ENCODE data around the gene LYPD6B.

The LYPD6B gene

GRCh38 chr2:149148194-149149006, 109.9 kb downstream of the LYPD6B start:
- ATAC-seq (ENCODE audit: low read depth) (no peak), DNase-seq (ENCODE audit: low spot score in 2 of 2) (no peak)
- peaks cover 1% of the 10 kb centered on the region for H3K9me3 Mint-ChIP-seq
- H3K36me3 Mint-ChIP-seq = peaks cover 7% of the 10 kb centered on the region
- H3K4me1 Mint-ChIP-seq = peaks cover 22% of the 10 kb centered on the region
- no peak overlapping the region for H3K27ac Mint-ChIP-seq
- peaks cover 38% of the 10 kb centered on the region for H3K27me3 Mint-ChIP-seq
- H3K4me3 Mint-ChIP-seq = no peak overlapping the region

GRCh38 chr2:149149007-149149297, 110.5 kb downstream of the LYPD6B start:
- ATAC-seq (ENCODE audit: low read depth) (no peak), DNase-seq (ENCODE audit: low spot score in 2 of 2) (no peak)
- Mint-ChIP-seq H3K27me3 (peaks cover 41% of the 10 kb centered on the region), H3K4me3 (no peak overlapping the region), H3K9me3 (peaks cover 1% of the 10 kb centered on the region), H3K36me3 (peaks cover 9% of the 10 kb centered on the region), H3K27ac (no peak overlapping the region), H3K4me1 (peaks cover 22% of the 10 kb centered on the region)

GRCh38 chr2:149152469-149152953, 114.0 kb downstream of the LYPD6B start:
- peaks cover 10% of the 10 kb centered on the region for H3K4me1 Mint-ChIP-seq
- peaks cover 8% of the 10 kb centered on the region for H3K36me3 Mint-ChIP-seq
- DNase-seq (ENCODE audit: low spot score in 2 of 2) = no peak
- H3K4me3 Mint-ChIP-seq = no peak overlapping the region
- no peak overlapping the region for H3K27ac Mint-ChIP-seq
- peaks cover 1% of the 10 kb centered on the region for H3K9me3 Mint-ChIP-seq
- peaks cover 42% of the 10 kb centered on the region for H3K27me3 Mint-ChIP-seq
- ATAC-seq (ENCODE audit: low read depth) = no peak

- H3K27ac Mint-ChIP-seq = no peak overlapping the region
- H3K4me1 Mint-ChIP-seq = peaks cover 12% of the 10 kb centered on the region
- no peak overlapping the region for H3K4me3 Mint-ChIP-seq
- H3K9me3 Mint-ChIP-seq = peaks cover 1% of the 10 kb centered on the region
- no peak for DNase-seq (ENCODE audit: low spot score in 2 of 2)
- H3K27me3 Mint-ChIP-seq = peaks cover 38% of the 10 kb centered on the region
- no peak for ATAC-seq (ENCODE audit: low read depth)
- peaks cover 8% of the 10 kb centered on the region for H3K36me3 Mint-ChIP-seq
These were observed 116.9 kb downstream of the LYPD6B start for GRCh38 chr2:149155196-149155969.

GRCh38 chr2:149155988-149156387, 117.5 kb downstream of the LYPD6B start:
- Mint-ChIP-seq H3K9me3 (no peaks in the 10 kb centered on the region), H3K27me3 (peaks cover 39% of the 10 kb centered on the region), H3K4me3 (no peak overlapping the region), H3K36me3 (peaks cover 7% of the 10 kb centered on the region), H3K4me1 (peaks cover 18% of the 10 kb centered on the region), H3K27ac (no peak overlapping the region)
- no peak for DNase-seq (ENCODE audit: low spot score in 2 of 2)
- no peak for ATAC-seq (ENCODE audit: low read depth)

GRCh38 chr2:149156971-149157740, 118.7 kb downstream of the LYPD6B start:
- DNase-seq (ENCODE audit: low spot score in 2 of 2) = no peak
- H3K9me3 Mint-ChIP-seq = no peaks in the 10 kb centered on the region
- H3K27ac Mint-ChIP-seq = no peak overlapping the region
- H3K4me3 Mint-ChIP-seq = no peak overlapping the region
- H3K36me3 Mint-ChIP-seq = peaks cover 7% of the 10 kb centered on the region
- no peak for ATAC-seq (ENCODE audit: low read depth)
- peaks cover 39% of the 10 kb centered on the region for H3K27me3 Mint-ChIP-seq
- H3K4me1 Mint-ChIP-seq = peaks cover 23% of the 10 kb centered on the region

GRCh38 chr2:149158957-149159356, 120.5 kb downstream of the LYPD6B start:
- DNase-seq (ENCODE audit: low spot score in 2 of 2) = no peak
- H3K27me3 Mint-ChIP-seq = peaks cover 34% of the 10 kb centered on the region
- H3K9me3 Mint-ChIP-seq = no peaks in the 10 kb centered on the region
- H3K27ac Mint-ChIP-seq = no peak overlapping the region
- no peak overlapping the region for H3K4me3 Mint-ChIP-seq
- peaks cover 4% of the 10 kb centered on the region for H3K36me3 Mint-ChIP-seq
- no peak for ATAC-seq (ENCODE audit: low read depth)
- peaks cover 21% of the 10 kb centered on the region for H3K4me1 Mint-ChIP-seq

GRCh38 chr2:149160195-149160594, 121.7 kb downstream of the LYPD6B start:
- DNase-seq (ENCODE audit: low spot score in 2 of 2) (no peak), ATAC-seq (ENCODE audit: low read depth) (no peak)
- H3K27me3 Mint-ChIP-seq = peaks cover 34% of the 10 kb centered on the region
- H3K4me1 Mint-ChIP-seq = peaks cover 21% of the 10 kb centered on the region
- H3K9me3 Mint-ChIP-seq = no peaks in the 10 kb centered on the region
- H3K36me3 Mint-ChIP-seq = peaks cover 6% of the 10 kb centered on the region
- no peak overlapping the region for H3K27ac Mint-ChIP-seq
- H3K4me3 Mint-ChIP-seq = no peak overlapping the region

- Mint-ChIP-seq H3K36me3 (peaks cover 6% of the 10 kb centered on the region), H3K27me3 (peaks cover 34% of the 10 kb centered on the region), H3K4me3 (peak overlapping the region; percentile 67), H3K27ac (no peak overlapping the region), H3K9me3 (no peaks in the 10 kb centered on the region), H3K4me1 (peaks cover 21% of the 10 kb centered on the region)
- ATAC-seq (ENCODE audit: low read depth) = peak; percentile 99
- DNase-seq (ENCODE audit: low spot score in 2 of 2) = peak in 1 of 2 donors; percentile 23
These were observed 122.3 kb downstream of the LYPD6B start for GRCh38 chr2:149160701-149161217.

- Mint-ChIP-seq H3K27ac (no peak overlapping the region), H3K9me3 (no peaks in the 10 kb centered on the region), H3K4me1 (peaks cover 19% of the 10 kb centered on the region), H3K4me3 (no peak overlapping the region), H3K36me3 (peaks cover 4% of the 10 kb centered on the region), H3K27me3 (peaks cover 29% of the 10 kb centered on the region)
- ATAC-seq (ENCODE audit: low read depth) = no peak
- DNase-seq (ENCODE audit: low spot score in 2 of 2) = no peak
These were observed 123.2 kb downstream of the LYPD6B start for GRCh38 chr2:149161481-149162225.

- no peak overlapping the region for H3K4me3 Mint-ChIP-seq
- ATAC-seq (ENCODE audit: low read depth) (no peak), DNase-seq (ENCODE audit: low spot score in 2 of 2) (no peak)
- peaks cover 26% of the 10 kb centered on the region for H3K27me3 Mint-ChIP-seq
- H3K4me1 Mint-ChIP-seq = peaks cover 21% of the 10 kb centered on the region
- H3K36me3 Mint-ChIP-seq = peaks cover 4% of the 10 kb centered on the region
- no peak overlapping the region for H3K27ac Mint-ChIP-seq
- no peaks in the 10 kb centered on the region for H3K9me3 Mint-ChIP-seq
These were observed 125.8 kb downstream of the LYPD6B start for GRCh38 chr2:149164296-149164695.

GRCh38 chr2:149164827-149165226, 126.3 kb downstream of the LYPD6B start:
- no peak overlapping the region for H3K4me3 Mint-ChIP-seq
- DNase-seq (ENCODE audit: low spot score in 2 of 2) (no peak), ATAC-seq (ENCODE audit: low read depth) (no peak)
- H3K27ac Mint-ChIP-seq = no peak overlapping the region
- peaks cover 4% of the 10 kb centered on the region for H3K36me3 Mint-ChIP-seq
- H3K9me3 Mint-ChIP-seq = no peaks in the 10 kb centered on the region
- H3K4me1 Mint-ChIP-seq = peaks cover 21% of the 10 kb centered on the region
- H3K27me3 Mint-ChIP-seq = peaks cover 24% of the 10 kb centered on the region

GRCh38 chr2:149167001-149167780, 128.7 kb downstream of the LYPD6B start:
- ATAC-seq (ENCODE audit: low read depth) (no peak), DNase-seq (ENCODE audit: low spot score in 2 of 2) (no peak)
- H3K4me1 Mint-ChIP-seq = peaks cover 5% of the 10 kb centered on the region
- peaks cover 26% of the 10 kb centered on the region for H3K27me3 Mint-ChIP-seq
- peaks cover 5% of the 10 kb centered on the region for H3K9me3 Mint-ChIP-seq
- peaks cover 10% of the 10 kb centered on the region for H3K36me3 Mint-ChIP-seq
- no peak overlapping the region for H3K4me3 Mint-ChIP-seq
- H3K27ac Mint-ChIP-seq = no peak overlapping the region
